ENCODE measurements around the gene NRXN3. TPM values are rescaled to one million over a fixed set of nuclear protein-coding genes. Genes with fewer than 3 reads are reported as not detected.
A peak's percentile ranks its signal among the peaks of the same experiment; 100 is the strongest.

Gene NRXN3
- total RNA-seq, 1 donor: 2.5 TPM

GRCh38 chr14:78172428-78172827 is 2.3 kb downstream of the NRXN3 start:
- peak; percentile 58 for DNase-seq (ENCODE audit: insufficient read length, low spot score, missing footprints)
- no peaks in the 10 kb centered on the region for H4K20me1 ChIP-seq (ENCODE audit: insufficient read depth, low read length)
- no peak overlapping the region for H3K4me2 ChIP-seq (ENCODE audit: insufficient read depth, low read length)
- H2AFZ ChIP-seq (ENCODE audit: low read length): no peak overlapping the region
- TF ChIP-seq CTCF (IDR thresholded peaks at IDR 0.05; ENCODE audit: extremely low read depth, low read depth, low read length): no peak
- H3K4me1 ChIP-seq (ENCODE audit: insufficient read depth, low read length): no peaks in the 10 kb centered on the region
- no peak overlapping the region for H3K4me3 ChIP-seq (ENCODE audit: insufficient read depth, low read length)
- no peaks in the 10 kb centered on the region for H3K9me3 ChIP-seq (ENCODE audit: low read depth, low read length)
- H3K27me3 ChIP-seq (ENCODE audit: insufficient read depth, low read length): no peaks in the 10 kb centered on the region
- no peaks in the 10 kb centered on the region for H3K36me3 ChIP-seq (ENCODE audit: insufficient read depth, low read length)
- H3K27ac ChIP-seq (ENCODE audit: low read depth, low read length): no peak overlapping the region
- no peaks in the 10 kb centered on the region for H3K79me2 ChIP-seq (ENCODE audit: insufficient read depth, low read length)

- no peak overlapping the region for H2AFZ ChIP-seq (ENCODE audit: low read length)
- H4K20me1 ChIP-seq (ENCODE audit: insufficient read depth, low read length): no peaks in the 10 kb centered on the region
- no peaks in the 10 kb centered on the region for H3K9me3 ChIP-seq (ENCODE audit: low read depth, low read length)
- H3K36me3 ChIP-seq (ENCODE audit: insufficient read depth, low read length): no peaks in the 10 kb centered on the region
- H3K79me2 ChIP-seq (ENCODE audit: insufficient read depth, low read length): no peaks in the 10 kb centered on the region
- no peak overlapping the region for H3K4me3 ChIP-seq (ENCODE audit: insufficient read depth, low read length)
- no peak for TF ChIP-seq CTCF (IDR thresholded peaks at IDR 0.05; ENCODE audit: extremely low read depth, low read depth, low read length)
- no peak overlapping the region for H3K4me2 ChIP-seq (ENCODE audit: insufficient read depth, low read length)
- DNase-seq (ENCODE audit: insufficient read length, low spot score, missing footprints): no peak
- no peaks in the 10 kb centered on the region for H3K27me3 ChIP-seq (ENCODE audit: insufficient read depth, low read length)
- no peak overlapping the region for H3K27ac ChIP-seq (ENCODE audit: low read depth, low read length)
- H3K4me1 ChIP-seq (ENCODE audit: insufficient read depth, low read length): no peaks in the 10 kb centered on the region
Observed at GRCh38 chr14:78173346-78174035, 3.3 kb downstream of the NRXN3 start.

- Histone ChIP-seq H3K9me3 (ENCODE audit: low read depth, low read length) (no peaks in the 10 kb centered on the region), H3K79me2 (ENCODE audit: insufficient read depth, low read length) (no peaks in the 10 kb centered on the region), H3K4me3 (ENCODE audit: insufficient read depth, low read length) (no peak overlapping the region), H3K27ac (ENCODE audit: low read depth, low read length) (no peak overlapping the region), H3K4me2 (ENCODE audit: insufficient read depth, low read length) (no peak overlapping the region), H3K36me3 (ENCODE audit: insufficient read depth, low read length) (no peaks in the 10 kb centered on the region), H3K27me3 (ENCODE audit: insufficient read depth, low read length) (no peaks in the 10 kb centered on the region), H4K20me1 (ENCODE audit: insufficient read depth, low read length) (no peaks in the 10 kb centered on the region), H3K4me1 (ENCODE audit: insufficient read depth, low read length) (no peaks in the 10 kb centered on the region), H2AFZ (ENCODE audit: low read length) (no peak overlapping the region)
- TF ChIP-seq CTCF (IDR thresholded peaks at IDR 0.05; ENCODE audit: extremely low read depth, low read depth, low read length): no peak
- no peak for DNase-seq (ENCODE audit: insufficient read length, low spot score, missing footprints)
Observed at GRCh38 chr14:78175412-78175811, 5.2 kb downstream of the NRXN3 start.

- Histone ChIP-seq H3K4me1 (ENCODE audit: insufficient read depth, low read length) (no peaks in the 10 kb centered on the region), H3K27me3 (ENCODE audit: insufficient read depth, low read length) (no peaks in the 10 kb centered on the region), H3K4me3 (ENCODE audit: insufficient read depth, low read length) (no peak overlapping the region), H2AFZ (ENCODE audit: low read length) (no peak overlapping the region), H3K9me3 (ENCODE audit: low read depth, low read length) (no peaks in the 10 kb centered on the region), H3K79me2 (ENCODE audit: insufficient read depth, low read length) (no peaks in the 10 kb centered on the region), H3K4me2 (ENCODE audit: insufficient read depth, low read length) (no peak overlapping the region), H3K36me3 (ENCODE audit: insufficient read depth, low read length) (no peaks in the 10 kb centered on the region), H4K20me1 (ENCODE audit: insufficient read depth, low read length) (no peaks in the 10 kb centered on the region), H3K27ac (ENCODE audit: low read depth, low read length) (no peak overlapping the region)
- no peak for TF ChIP-seq CTCF (IDR thresholded peaks at IDR 0.05; ENCODE audit: extremely low read depth, low read depth, low read length)
- no peak for DNase-seq (ENCODE audit: insufficient read length, low spot score, missing footprints)
Observed at GRCh38 chr14:78178071-78178470, 7.9 kb downstream of the NRXN3 start.

Data from osteoblast (primary cell).